Testis (tissue), 2 donors: ENCODE data around the gene NRF1.

Experiments
- POLR2A ChIP-seq: fragments of 450-650 bp; IDR thresholded peaks from one replicate; pipeline ENCODE4 v1.6.1; 2017; ENCODE audit warnings: antibody characterized with exemption, mild to moderate bottlenecking, moderate library complexity
- TF ChIP-seq, protein P1 (sequence below), 3 experiments: fragments of 450-650 bp in 2 of 3; fragments of 200-600 bp in 1 of 3; sonication (generic) in 1 of 3; IDR thresholded peaks; one replicate each; pipeline ENCODE4 v1.5.1; 2016 to 2019; ENCODE audit warnings: antibody characterized with exemption in 3 of 3, mild to moderate bottlenecking in 2 of 3, moderate library complexity in 1 of 3

DNA sequence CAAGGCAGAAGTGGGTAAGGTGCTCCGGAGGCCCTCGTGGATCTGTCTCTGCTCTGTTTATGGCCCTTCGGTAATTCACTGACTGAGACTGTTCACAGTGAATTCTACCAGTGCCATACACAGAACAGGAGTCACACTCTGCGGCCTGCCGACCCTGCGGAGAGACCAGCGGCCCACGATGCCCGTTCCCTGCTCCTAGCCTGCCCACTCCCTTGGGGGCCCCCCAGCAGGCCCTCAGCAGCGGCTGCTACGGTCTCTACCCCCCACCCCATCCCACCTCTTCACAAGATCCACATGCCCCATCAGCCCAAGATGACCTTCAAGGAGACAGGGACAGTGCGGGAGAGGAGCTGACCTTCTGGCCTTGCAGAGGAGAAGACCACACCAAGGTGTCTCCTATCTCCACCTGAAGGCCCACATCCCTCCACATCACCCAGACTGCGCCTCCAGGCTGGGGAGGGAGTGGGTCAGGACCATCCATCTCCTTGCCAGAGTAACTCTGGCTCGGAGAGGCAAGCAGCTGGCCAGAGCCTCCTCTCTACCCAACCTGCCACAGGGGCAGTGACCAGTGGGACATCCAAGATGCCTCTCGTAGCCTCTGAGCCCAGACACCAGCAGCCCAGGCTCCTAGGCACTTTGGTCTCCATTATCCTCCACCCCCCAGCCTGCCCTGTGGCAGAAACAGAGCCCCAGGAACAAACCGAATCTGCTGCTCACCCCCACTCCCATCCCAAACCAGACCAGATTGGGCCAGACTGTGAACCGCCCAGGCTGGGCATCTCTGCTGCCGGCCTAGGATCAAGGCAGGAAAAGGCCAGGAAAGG, 163.6 kb downstream of the NRF1 start:
- TF ChIP-seq, protein P1, sequence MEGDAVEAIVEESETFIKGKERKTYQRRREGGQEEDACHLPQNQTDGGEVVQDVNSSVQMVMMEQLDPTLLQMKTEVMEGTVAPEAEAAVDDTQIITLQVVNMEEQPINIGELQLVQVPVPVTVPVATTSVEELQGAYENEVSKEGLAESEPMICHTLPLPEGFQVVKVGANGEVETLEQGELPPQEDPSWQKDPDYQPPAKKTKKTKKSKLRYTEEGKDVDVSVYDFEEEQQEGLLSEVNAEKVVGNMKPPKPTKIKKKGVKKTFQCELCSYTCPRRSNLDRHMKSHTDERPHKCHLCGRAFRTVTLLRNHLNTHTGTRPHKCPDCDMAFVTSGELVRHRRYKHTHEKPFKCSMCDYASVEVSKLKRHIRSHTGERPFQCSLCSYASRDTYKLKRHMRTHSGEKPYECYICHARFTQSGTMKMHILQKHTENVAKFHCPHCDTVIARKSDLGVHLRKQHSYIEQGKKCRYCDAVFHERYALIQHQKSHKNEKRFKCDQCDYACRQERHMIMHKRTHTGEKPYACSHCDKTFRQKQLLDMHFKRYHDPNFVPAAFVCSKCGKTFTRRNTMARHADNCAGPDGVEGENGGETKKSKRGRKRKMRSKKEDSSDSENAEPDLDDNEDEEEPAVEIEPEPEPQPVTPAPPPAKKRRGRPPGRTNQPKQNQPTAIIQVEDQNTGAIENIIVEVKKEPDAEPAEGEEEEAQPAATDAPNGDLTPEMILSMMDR (IDR thresholded peaks at IDR 0.05): no peak
- TF ChIP-seq POLR2A: no peak
